Mesendoderm (in vitro differentiated cells): ENCODE results near the gene NECAB2.
"Not testable (repeated sequence)": the region's sequence is repeated elsewhere in the genome, so short reads cannot be mapped to it uniquely, and the experiment has no call there.

ENCODE experiments used
- DNase-seq: peaks from one replicate; pipeline ENCODE4 v3.0.0; 2013
- H2AK5ac ChIP-seq: 2 replicates; pipeline ENCODE4 v1.6.1; 2013; ENCODE audit warnings: low read length, inconsistent platforms
- H2BK120ac ChIP-seq: 2 replicates; pipeline ENCODE4 v1.6.1; 2013; ENCODE audit warnings: low read depth, mild to moderate bottlenecking, low read length, moderate library complexity, mixed read lengths
- H2BK15ac ChIP-seq: replicated peaks from 2 replicates; pipeline ENCODE4 v1.6.1; 2013; ENCODE audit warnings: low read depth, mild to moderate bottlenecking, moderate library complexity
- H2BK5ac ChIP-seq: 2 replicates; pipeline ENCODE4 v1.6.1; 2013; ENCODE audit warnings: low read length, inconsistent platforms
- H3K18ac ChIP-seq: 2 replicates; pipeline ENCODE4 v1.6.1; 2013; ENCODE audit warnings: mild to moderate bottlenecking, low read length, mixed read lengths
- H3K23ac ChIP-seq: one replicate; pipeline ENCODE4 v1.6.1; 2013; ENCODE audit warnings: low read length
- H3K27ac ChIP-seq: 2 replicates; pipeline ENCODE4 v1.5.1; 2013; ENCODE audit warnings: low read depth, mild to moderate bottlenecking, inconsistent platforms, low read length, moderate library complexity
- H3K27me3 ChIP-seq: 2 replicates; pipeline ENCODE4 v1.6.1; 2013; ENCODE audit warnings: low read length, control low read depth, mild to moderate bottlenecking, inconsistent platforms; ENCODE audit not compliant: insufficient read depth, poor library complexity
- H3K36me3 ChIP-seq: 2 replicates; pipeline ENCODE4 v1.6.1; 2013; ENCODE audit warnings: low read length, inconsistent platforms; ENCODE audit not compliant: control insufficient read depth, insufficient read depth
- H3K4ac ChIP-seq: one replicate; pipeline ENCODE4 v1.6.1; 2013; ENCODE audit warnings: low read depth, mild to moderate bottlenecking, low read length, moderate library complexity
- H3K4me1 ChIP-seq: 2 replicates; pipeline ENCODE4 v1.6.1; 2013; ENCODE audit warnings: low read depth, low read length, inconsistent platforms; ENCODE audit not compliant: control insufficient read depth
- H3K4me2 ChIP-seq: 2 replicates; pipeline ENCODE4 v1.6.1; 2013; ENCODE audit warnings: low read length
- H3K4me3 ChIP-seq: 2 replicates; pipeline ENCODE4 v1.5.1; 2013; ENCODE audit warnings: mild to moderate bottlenecking, low read length
- H3K56ac ChIP-seq: one replicate; pipeline ENCODE4 v1.6.1; 2013; ENCODE audit warnings: low read length
- H3K79me1 ChIP-seq: 2 replicates; pipeline ENCODE4 v1.6.1; 2013; ENCODE audit warnings: low read length, inconsistent platforms
- H3K79me2 ChIP-seq: 2 replicates; pipeline ENCODE4 v1.6.1; 2013; ENCODE audit warnings: mild to moderate bottlenecking, low read length; ENCODE audit not compliant: control insufficient read depth, insufficient read depth
- H3K9ac ChIP-seq: 2 replicates; pipeline ENCODE4 v1.6.1; 2013; ENCODE audit warnings: low read length, inconsistent platforms
- H4K5ac ChIP-seq: one replicate; pipeline ENCODE4 v1.6.1; 2013; ENCODE audit warnings: low read length
- H4K8ac ChIP-seq: one replicate; pipeline ENCODE4 v1.6.1; 2013; ENCODE audit warnings: low read depth, mild to moderate bottlenecking, control low read depth, low read length, moderate library complexity
- WGBS: extraction: QIAGEN DNeasy Blood & Tissue Kit; methylation state at CpG from one replicate; pipeline ENCODE4 v1.1.7; 2013; ENCODE audit warnings: low lambda C conversion rate, missing lambda C conversion rate; ENCODE audit not compliant: insufficient coverage; ENCODE audit errors: extremely low coverage; 5-methylcytosine and 5-hydroxymethylcytosine counted together

Gene NECAB2

DNA sequence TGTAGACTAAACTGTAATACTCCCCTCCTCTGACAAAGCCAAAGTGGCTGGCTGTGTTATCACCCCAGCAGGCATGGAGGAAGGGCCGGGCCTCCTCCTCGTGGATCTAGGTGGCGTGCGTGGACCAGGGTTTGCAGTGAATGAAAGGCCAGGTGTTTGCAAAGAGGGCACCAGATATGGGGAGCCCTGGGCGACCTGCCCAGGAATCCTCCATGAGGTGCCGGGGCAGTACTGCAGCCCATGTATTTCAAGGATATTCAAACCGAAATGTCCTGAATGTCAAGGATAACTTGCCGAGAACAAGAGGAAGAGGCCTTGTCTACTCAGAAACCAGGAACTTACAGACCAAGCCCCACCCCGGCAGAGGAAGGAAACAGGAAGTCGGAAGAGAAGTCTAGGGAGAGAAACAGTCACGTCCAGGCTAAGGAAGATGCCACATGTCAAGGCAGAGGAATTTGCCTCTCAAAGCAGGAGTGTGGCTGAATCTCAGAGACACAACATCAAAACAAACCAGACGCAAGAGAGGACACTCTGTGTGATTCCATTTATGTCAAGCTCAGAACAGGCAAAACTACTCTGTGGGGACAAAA, 28.7 kb upstream of the NECAB2 start:
- Histone ChIP-seq H3K79me1 (no peaks in the 10 kb centered on the region), H3K4me2 (no peak overlapping the region), H3K36me3 (no peaks in the 10 kb centered on the region), H2AK5ac (no peak overlapping the region), H4K5ac (no peak overlapping the region), H4K8ac (no peak overlapping the region), H3K9ac (no peak overlapping the region), H2BK120ac (no peak overlapping the region), H3K27me3 (no peaks in the 10 kb centered on the region), H2BK15ac (no peak overlapping the region), H3K23ac (no peak overlapping the region), H3K4ac (no peak overlapping the region), H3K79me2 (no peaks in the 10 kb centered on the region), H3K4me3 (no peak overlapping the region), H3K27ac (no peak overlapping the region), H2BK5ac (no peak overlapping the region), H3K4me1 (no peaks in the 10 kb centered on the region), H3K18ac (no peak overlapping the region), H3K56ac (no peak overlapping the region)
- WGBS: no CpG with 5 or more reads among the region's 12 CpGs
- no peak for DNase-seq

DNA sequence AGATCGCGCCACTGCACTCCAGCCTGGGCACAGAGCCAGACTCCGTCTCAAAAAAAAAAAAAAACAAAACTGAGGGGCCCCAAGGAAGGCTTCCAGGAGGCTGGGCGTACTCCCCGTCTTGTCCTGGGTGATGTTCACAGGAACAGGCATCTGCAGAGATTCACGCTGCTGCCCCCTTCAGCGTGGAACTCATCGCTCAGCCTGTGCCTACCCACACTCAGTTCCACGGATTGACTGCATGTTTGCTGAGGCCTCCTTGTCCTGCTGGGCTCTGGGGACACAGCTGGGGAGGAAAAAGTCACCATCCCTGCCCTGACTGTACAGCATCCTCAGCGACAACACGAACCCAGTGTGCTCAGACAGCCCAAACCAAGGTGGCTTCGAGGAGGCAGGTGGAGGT, 27.9 kb upstream of the NECAB2 start:
- Histone ChIP-seq H2BK15ac (no peak overlapping the region), H3K4me1 (no peaks in the 10 kb centered on the region), H3K18ac (no peak overlapping the region), H2BK5ac (no peak overlapping the region), H3K4ac (no peak overlapping the region), H2BK120ac (no peak overlapping the region), H3K79me1 (no peaks in the 10 kb centered on the region), H3K36me3 (no peaks in the 10 kb centered on the region), H3K27ac (no peak overlapping the region), H3K4me3 (no peak overlapping the region), H3K27me3 (no peaks in the 10 kb centered on the region), H3K79me2 (no peaks in the 10 kb centered on the region), H3K56ac (no peak overlapping the region), H4K5ac (no peak overlapping the region), H3K23ac (no peak overlapping the region), H3K9ac (no peak overlapping the region), H3K4me2 (no peak overlapping the region), H4K8ac (no peak overlapping the region), H2AK5ac (no peak overlapping the region)
- no peak for DNase-seq
- WGBS: no CpG with 5 or more reads among the region's 12 CpGs

DNA sequence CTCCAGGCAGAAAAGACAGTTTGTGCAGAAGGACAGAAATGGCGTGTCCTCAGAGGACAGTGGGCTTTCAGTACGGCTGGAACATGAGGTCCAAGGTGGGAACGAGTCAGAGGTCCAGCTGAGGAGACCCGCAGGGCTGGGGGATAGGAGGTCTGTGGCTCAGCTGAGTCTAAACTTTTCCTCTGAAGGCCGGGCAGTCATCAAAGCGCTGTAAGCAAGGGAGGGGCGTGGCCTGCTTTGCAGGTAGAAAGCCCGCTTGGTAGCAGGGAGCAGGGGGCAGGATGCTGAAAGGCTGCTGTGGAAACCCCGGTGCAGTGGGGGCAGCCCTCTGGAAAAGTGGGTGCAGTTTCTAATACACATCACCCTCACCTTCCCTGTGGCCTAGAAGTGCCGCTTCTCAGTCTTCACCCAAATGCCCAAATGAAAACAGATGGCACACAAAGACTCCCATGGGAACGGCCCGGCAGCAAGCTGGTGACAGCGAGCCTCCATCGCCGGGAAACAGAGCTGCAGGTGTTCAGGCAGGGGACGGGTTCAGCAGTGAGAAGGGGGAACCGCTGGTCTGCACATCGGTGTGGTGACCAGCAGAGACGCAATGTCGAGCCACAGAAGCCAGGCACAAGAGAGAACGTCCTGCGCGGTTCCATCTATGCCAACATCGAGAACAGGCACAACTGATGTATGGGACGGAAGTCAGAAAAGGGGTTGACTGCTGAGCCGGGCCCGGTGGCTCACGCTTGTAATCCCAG, 27.2 kb upstream of the NECAB2 start:
- Histone ChIP-seq H2BK15ac (no peak overlapping the region), H3K27me3 (no peaks in the 10 kb centered on the region), H3K4ac (no peak overlapping the region), H3K18ac (no peak overlapping the region), H3K23ac (no peak overlapping the region), H3K4me1 (no peaks in the 10 kb centered on the region), H2BK5ac (no peak overlapping the region), H3K79me2 (no peaks in the 10 kb centered on the region), H3K56ac (no peak overlapping the region), H3K36me3 (no peaks in the 10 kb centered on the region), H3K27ac (no peak overlapping the region), H2AK5ac (no peak overlapping the region), H2BK120ac (no peak overlapping the region), H4K5ac (no peak overlapping the region), H3K4me2 (no peak overlapping the region), H3K79me1 (no peaks in the 10 kb centered on the region), H3K4me3 (no peak overlapping the region), H3K9ac (no peak overlapping the region), H4K8ac (no peak overlapping the region)
- DNase-seq: no peak
- WGBS: no CpG with 5 or more reads among the region's 28 CpGs

DNA sequence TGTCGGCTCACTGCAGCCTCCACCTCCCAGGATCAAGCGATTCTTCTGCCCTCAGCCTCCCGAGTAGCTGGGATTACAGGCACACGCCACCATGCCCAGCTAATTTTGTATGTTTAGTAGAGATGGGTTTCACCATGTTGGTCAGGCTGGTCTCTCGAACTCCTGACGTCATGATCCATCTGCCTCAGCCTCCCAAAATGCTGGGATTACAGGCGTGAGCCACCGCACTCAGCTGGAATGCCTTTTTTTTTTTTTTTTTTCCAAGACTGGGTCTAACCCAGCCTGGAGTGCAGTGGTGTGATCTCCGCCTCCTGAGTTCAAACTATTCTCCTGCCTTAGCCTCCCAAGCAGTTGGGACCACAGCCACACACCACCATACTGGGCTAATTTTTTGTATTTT, 26.5 kb upstream of the NECAB2 start:
- H2BK120ac ChIP-seq, H3K9ac ChIP-seq, H3K79me1 ChIP-seq, H3K18ac ChIP-seq, H2BK5ac ChIP-seq, H3K56ac ChIP-seq, H4K5ac ChIP-seq, H2BK15ac ChIP-seq, H3K27ac ChIP-seq, H3K79me2 ChIP-seq, H3K4me1 ChIP-seq, H3K27me3 ChIP-seq, H3K4ac ChIP-seq, H3K23ac ChIP-seq, H3K4me3 ChIP-seq, DNase-seq, H4K8ac ChIP-seq, H2AK5ac ChIP-seq, H3K36me3 ChIP-seq, H3K4me2 ChIP-seq: not testable (repeated sequence)
- WGBS: no CpG with 5 or more reads among the region's 9 CpGs

DNA sequence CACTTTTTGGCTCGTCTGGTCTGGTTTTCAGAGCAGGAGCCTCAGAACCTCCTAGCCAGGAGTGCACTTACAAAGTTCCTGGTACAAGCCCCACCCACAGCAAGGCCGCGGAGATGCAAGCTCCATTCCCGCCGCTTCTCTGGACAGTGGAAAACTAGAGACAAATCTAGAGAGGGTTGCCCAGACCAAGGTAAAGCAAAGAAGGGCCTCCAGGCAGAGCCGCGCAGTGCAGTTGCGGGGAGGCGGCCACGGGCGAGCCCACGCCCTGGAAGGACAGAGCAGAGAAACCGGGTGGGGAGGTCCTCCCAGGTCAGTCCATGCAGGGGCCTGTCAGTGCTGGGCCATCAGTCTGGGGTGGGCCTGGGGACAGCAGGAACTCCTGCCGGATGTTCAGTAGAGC, 26.0 kb upstream of the NECAB2 start:
- Histone ChIP-seq H3K4me1 (no peaks in the 10 kb centered on the region), H3K23ac (no peak overlapping the region), H3K79me2 (no peaks in the 10 kb centered on the region), H4K5ac (no peak overlapping the region), H2BK120ac (no peak overlapping the region), H3K79me1 (no peaks in the 10 kb centered on the region), H2BK15ac (no peak overlapping the region), H3K18ac (no peak overlapping the region), H2AK5ac (no peak overlapping the region), H3K36me3 (no peaks in the 10 kb centered on the region), H3K9ac (no peak overlapping the region), H3K56ac (no peak overlapping the region), H3K4me3 (no peak overlapping the region), H3K4ac (no peak overlapping the region), H3K4me2 (no peak overlapping the region), H3K27me3 (no peaks in the 10 kb centered on the region), H2BK5ac (no peak overlapping the region), H3K27ac (no peak overlapping the region), H4K8ac (no peak overlapping the region)
- WGBS: no CpG with 5 or more reads among the region's 14 CpGs
- no peak for DNase-seq
